Smooth muscle cell (in vitro differentiated cells): Measurements from ENCODE around the gene TJAP1. TPM values are rescaled to one million over a fixed set of nuclear protein-coding genes. Genes with fewer than 3 reads are reported as not detected.

Source experiments
- DNase-seq: peaks from one replicate; lab custom pipeline; 2025; ENCODE audit not compliant: unreplicated experiment; lab: John Stamatoyannopoulos, UW
- H2AFZ ChIP-seq: fragments of 200-600 bp; sonication (generic); 2 replicates; pipeline ENCODE4 v1.6.0; 2016; ENCODE audit warnings: antibody characterized with exemption, low read depth, mild to moderate bottlenecking
- H3F3A ChIP-seq: fragments of 200-600 bp; sonication (generic); 2 replicates; pipeline ENCODE4 v1.6.0; 2017; ENCODE audit warnings: antibody characterized with exemption, low read depth
- H3K27ac ChIP-seq: fragments of 200-600 bp; sonication (generic); 2 replicates; pipeline ENCODE4 v1.5.1; 2016; ENCODE audit warnings: low read depth, mild to moderate bottlenecking
- H3K27me3 ChIP-seq: fragments of 200-600 bp; sonication (generic); 2 replicates; pipeline ENCODE4 v1.6.1; 2016; ENCODE audit warnings: low read depth, mild to moderate bottlenecking
- H3K36me3 ChIP-seq: fragments of 200-600 bp; sonication (generic); 2 replicates; pipeline ENCODE4 v1.5.1; 2016; ENCODE audit warnings: low read depth
- H3K4me1 ChIP-seq: fragments of 200-600 bp; sonication (generic); 2 replicates; pipeline ENCODE4 v1.5.1; 2016; ENCODE audit warnings: low read depth
- H3K4me2 ChIP-seq: fragments of 200-600 bp; sonication (generic); 2 replicates; pipeline ENCODE4 v1.6.0; 2016; ENCODE audit warnings: mild to moderate bottlenecking
- H3K4me3 ChIP-seq: fragments of 200-600 bp; sonication (generic); 2 replicates; pipeline ENCODE4 v1.5.1; 2016; ENCODE audit warnings: mild to moderate bottlenecking
- H3K79me2 ChIP-seq: fragments of 200-600 bp; sonication (generic); 2 replicates; pipeline ENCODE4 v1.6.0; 2016; ENCODE audit warnings: low read depth, mild to moderate bottlenecking
- H3K9ac ChIP-seq: fragments of 200-600 bp; sonication (generic); 2 replicates; pipeline ENCODE4 v1.6.0; 2016; ENCODE audit warnings: low read depth
- H3K9me3 ChIP-seq: fragments of 200-600 bp; sonication (generic); replicated peaks from 2 replicates; pipeline ENCODE4 v1.5.1; 2016; ENCODE audit warnings: low read depth
- H4K20me1 ChIP-seq: fragments of 200-600 bp; sonication (generic); 2 replicates; pipeline ENCODE4 v1.6.0; 2016; ENCODE audit warnings: low read depth
- CTCF ChIP-seq: fragments of 200-600 bp; sonication (generic); IDR thresholded peaks from 2 replicates; pipeline ENCODE4 v1.5.1; 2017; ENCODE audit warnings: borderline replicate concordance, mild to moderate bottlenecking, antibody characterized with exemption; ENCODE audit not compliant: insufficient read depth, poor library complexity, severe bottlenecking
- WGBS: methylation state at CpG from one replicate; pipeline ENCODE4 v1.1.7; 2016; ENCODE audit warnings: low lambda C conversion rate; 5-methylcytosine and 5-hydroxymethylcytosine counted together
- polyA plus RNA-seq: library from polyadenylated mRNA; unstranded; fragments of >200 nt; fragmentation: Nextera tagmentation; extraction: Ambion mirVana; gene quantifications from 2 replicates; pipeline ENCODE4 v1.2.1, GENCODE V29; 2016
- total RNA-seq: library from RNA; depleted of rRNA; stranded (reverse); fragments of >200 nt; gene quantifications from 2 replicates; pipeline ENCODE4 v1.2.3, GENCODE V29; 2014

The TJAP1 gene
- total and polyA plus RNA-seq, 2 experiments from 2014 or later = 9.3 to 13.5 TPM

GRCh38 chr6:43468748-43469681 lies 8.4 kb upstream of the TJAP1 start:
- Histone ChIP-seq H3K9ac (no peak overlapping the region), H3K79me2 (no peaks in the 10 kb centered on the region), H3K9me3 (no peaks in the 10 kb centered on the region), H3K36me3 (no peaks in the 10 kb centered on the region), H2AFZ (no peak overlapping the region), H3K4me3 (no peak overlapping the region), H3K27me3 (no peaks in the 10 kb centered on the region), H3K27ac (no peak overlapping the region), H4K20me1 (no peaks in the 10 kb centered on the region), H3F3A (no peaks in the 10 kb centered on the region), H3K4me1 (no peaks in the 10 kb centered on the region), H3K4me2 (no peak overlapping the region)
- 80% methylated on average over 13 of the region's 13 CpGs for WGBS
- DNase-seq = no peak
- TF ChIP-seq CTCF = no peak

- Histone ChIP-seq H3K4me2 (no peak overlapping the region), H3K9me3 (no peaks in the 10 kb centered on the region), H3K27me3 (no peaks in the 10 kb centered on the region), H2AFZ (no peak overlapping the region), H3K79me2 (no peaks in the 10 kb centered on the region), H3K4me1 (no peaks in the 10 kb centered on the region), H4K20me1 (no peaks in the 10 kb centered on the region), H3K27ac (no peak overlapping the region), H3K36me3 (no peaks in the 10 kb centered on the region), H3K9ac (no peak overlapping the region), H3K4me3 (no peak overlapping the region), H3F3A (no peaks in the 10 kb centered on the region)
- no peak for TF ChIP-seq CTCF
- 93% methylated on average over 7 of the region's 7 CpGs for WGBS
- no peak for DNase-seq
Observed at GRCh38 chr6:43469947-43470346, 7.4 kb upstream of the TJAP1 start.

GRCh38 chr6:43471399-43471798 lies 6.0 kb upstream of the TJAP1 start:
- Histone ChIP-seq H4K20me1 (no peaks in the 10 kb centered on the region), H3F3A (no peaks in the 10 kb centered on the region), H2AFZ (no peak overlapping the region), H3K4me2 (no peak overlapping the region), H3K27ac (no peak overlapping the region), H3K4me1 (no peaks in the 10 kb centered on the region), H3K36me3 (no peaks in the 10 kb centered on the region), H3K27me3 (no peaks in the 10 kb centered on the region), H3K9ac (no peak overlapping the region), H3K79me2 (no peaks in the 10 kb centered on the region), H3K9me3 (no peaks in the 10 kb centered on the region), H3K4me3 (no peak overlapping the region)
- no peak for TF ChIP-seq CTCF
- DNase-seq = no peak
- WGBS = 63% methylated on average over 1 of the region's 1 CpG
